Measurements from ENCODE around the gene RNLS. TPM values are rescaled to one million over a fixed set of nuclear protein-coding genes. Genes with fewer than 3 reads are reported as not detected.

Gene RNLS
- total RNA-seq, 1 donor from 2014 or later, result 7.0 TPM

DNA sequence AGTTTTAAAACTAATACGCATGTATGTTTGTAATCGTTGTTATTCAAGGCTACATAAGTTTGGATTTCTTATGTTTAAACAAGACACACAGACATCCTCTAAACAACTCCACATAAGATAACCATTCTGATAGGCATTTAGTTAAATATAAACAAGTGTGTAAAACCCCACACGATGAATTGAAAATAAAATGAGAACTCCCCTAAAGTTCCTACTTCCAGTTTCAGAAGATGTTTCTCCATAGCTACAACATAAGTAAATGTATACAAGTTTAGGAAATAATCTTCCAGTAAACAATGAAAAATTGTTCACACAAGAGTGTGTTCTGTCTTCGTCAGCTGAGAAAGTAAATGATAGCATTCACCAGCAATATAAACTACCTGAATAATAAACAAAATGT is 246.8 kb downstream of the RNLS start:
- H3K4me3 Mint-ChIP-seq, result no peak overlapping the region

DNA sequence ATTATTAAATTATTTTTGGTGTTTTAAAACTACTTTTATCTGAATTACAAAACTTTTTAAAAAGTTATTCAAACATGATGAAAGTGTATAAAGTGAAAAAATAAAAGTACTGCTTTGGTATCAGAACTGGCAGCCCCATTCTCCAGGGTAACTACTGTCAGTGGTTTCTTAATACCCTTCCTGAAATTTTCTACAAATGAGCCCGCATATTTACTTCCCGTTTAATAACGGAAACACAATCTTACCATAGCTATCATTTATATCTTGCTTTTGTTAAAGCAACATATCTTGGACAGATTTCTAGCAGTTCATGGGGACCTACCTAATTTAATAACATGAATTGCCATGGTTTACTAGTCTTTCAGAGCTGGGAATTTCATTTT is 249.9 kb downstream of the RNLS start:
- no peak for TF ChIP-seq CTCF (conservative IDR thresholded peaks at IDR 0.05)
- Mint-ChIP-seq H3K4me1 (ENCODE audit: unreplicated experiment) (peaks cover 4% of the 10 kb centered on the region), H3K27me3 (no peaks in the 10 kb centered on the region), H3K9me3 (peaks cover 5% of the 10 kb centered on the region), H3K27ac (no peak overlapping the region), H3K36me3 (no peaks in the 10 kb centered on the region), H3K4me3 (no peak overlapping the region)
- no peak for DNase-seq (ENCODE audit: extremely low spot score, unreplicated experiment)

More for the DNA sequence above, 246.8 kb downstream of the RNLS start:
- Mint-ChIP-seq H3K27me3 (no peaks in the 10 kb centered on the region), H3K27ac (no peak overlapping the region), H3K9me3 (peaks cover 5% of the 10 kb centered on the region), H3K36me3 (no peaks in the 10 kb centered on the region), H3K4me1 (ENCODE audit: unreplicated experiment) (peaks cover 3% of the 10 kb centered on the region)
- DNase-seq (ENCODE audit: extremely low spot score, unreplicated experiment), result no peak
- no peak for TF ChIP-seq CTCF (conservative IDR thresholded peaks at IDR 0.05)

DNA sequence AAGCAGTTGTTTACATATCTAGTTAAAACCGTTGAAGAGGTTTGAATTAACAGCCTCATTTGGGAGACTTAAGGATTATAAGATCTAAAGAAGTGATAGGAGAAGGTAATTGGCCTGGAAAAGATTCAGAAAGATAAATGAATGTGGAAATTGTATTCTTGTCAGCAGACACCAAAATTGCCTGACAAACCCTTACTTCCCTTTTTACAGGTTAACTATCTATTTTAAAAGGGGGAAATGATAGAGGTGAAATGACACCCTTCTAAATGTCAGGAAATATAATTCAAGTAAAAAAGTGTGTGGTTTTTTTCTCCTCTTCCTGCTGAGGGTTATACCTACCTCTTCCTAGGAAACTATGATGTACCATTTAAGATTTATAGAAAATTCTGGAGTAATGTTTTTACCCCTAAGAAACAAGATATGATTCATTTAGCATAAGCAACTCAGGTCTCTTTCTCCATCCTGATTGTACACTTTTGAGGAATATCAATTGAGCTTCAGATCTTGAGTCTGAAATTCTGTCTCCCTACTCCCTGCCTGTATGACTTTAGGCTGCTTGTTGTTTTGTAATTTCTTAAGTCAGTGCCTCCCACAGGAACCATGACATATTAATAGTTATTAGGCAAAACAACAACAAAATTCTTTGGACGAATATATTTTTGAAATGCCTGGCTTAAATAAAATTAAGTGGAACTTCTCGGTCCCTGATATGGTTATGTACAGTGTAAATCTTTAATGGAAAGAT is 250.4 kb downstream of the RNLS start:
- peaks cover 4% of the 10 kb centered on the region for H3K4me1 Mint-ChIP-seq (ENCODE audit: unreplicated experiment)
- H3K4me3 Mint-ChIP-seq, result no peak overlapping the region
- peaks cover 2% of the 10 kb centered on the region for H3K9me3 Mint-ChIP-seq

DNA sequence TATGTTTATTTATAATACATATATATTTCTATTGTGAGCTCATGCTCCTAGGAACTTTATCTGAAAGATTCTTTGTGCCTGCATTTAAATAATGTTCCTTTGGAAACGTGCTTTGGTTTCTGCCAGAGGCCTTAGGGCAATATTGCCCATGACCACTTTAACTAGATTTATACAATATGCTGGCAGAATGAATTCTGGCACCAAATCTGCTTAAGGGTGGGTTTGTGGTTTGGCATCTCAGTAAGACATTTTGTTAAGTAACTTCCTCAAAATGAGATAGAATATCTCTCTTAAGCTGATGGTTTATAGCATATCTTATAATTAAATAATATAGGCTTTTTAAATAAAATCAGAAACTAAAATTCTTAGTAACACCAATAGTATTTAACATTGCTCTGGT is 252.9 kb downstream of the RNLS start:
- Mint-ChIP-seq H3K4me3 (no peak overlapping the region), H3K4me1 (ENCODE audit: unreplicated experiment) (peaks cover 4% of the 10 kb centered on the region), H3K27me3 (no peaks in the 10 kb centered on the region), H3K9me3 (peaks cover 5% of the 10 kb centered on the region), H3K27ac (no peak overlapping the region), H3K36me3 (no peaks in the 10 kb centered on the region)
- TF ChIP-seq CTCF (conservative IDR thresholded peaks at IDR 0.05), result no peak
- no peak for DNase-seq (ENCODE audit: extremely low spot score, unreplicated experiment)

More for the DNA sequence above, 250.4 kb downstream of the RNLS start:
- no peak for DNase-seq (ENCODE audit: extremely low spot score, unreplicated experiment)
- Mint-ChIP-seq H3K27me3 (no peaks in the 10 kb centered on the region), H3K36me3 (no peaks in the 10 kb centered on the region), H3K27ac (no peak overlapping the region)
- no peak for TF ChIP-seq CTCF (conservative IDR thresholded peaks at IDR 0.05)

DNA sequence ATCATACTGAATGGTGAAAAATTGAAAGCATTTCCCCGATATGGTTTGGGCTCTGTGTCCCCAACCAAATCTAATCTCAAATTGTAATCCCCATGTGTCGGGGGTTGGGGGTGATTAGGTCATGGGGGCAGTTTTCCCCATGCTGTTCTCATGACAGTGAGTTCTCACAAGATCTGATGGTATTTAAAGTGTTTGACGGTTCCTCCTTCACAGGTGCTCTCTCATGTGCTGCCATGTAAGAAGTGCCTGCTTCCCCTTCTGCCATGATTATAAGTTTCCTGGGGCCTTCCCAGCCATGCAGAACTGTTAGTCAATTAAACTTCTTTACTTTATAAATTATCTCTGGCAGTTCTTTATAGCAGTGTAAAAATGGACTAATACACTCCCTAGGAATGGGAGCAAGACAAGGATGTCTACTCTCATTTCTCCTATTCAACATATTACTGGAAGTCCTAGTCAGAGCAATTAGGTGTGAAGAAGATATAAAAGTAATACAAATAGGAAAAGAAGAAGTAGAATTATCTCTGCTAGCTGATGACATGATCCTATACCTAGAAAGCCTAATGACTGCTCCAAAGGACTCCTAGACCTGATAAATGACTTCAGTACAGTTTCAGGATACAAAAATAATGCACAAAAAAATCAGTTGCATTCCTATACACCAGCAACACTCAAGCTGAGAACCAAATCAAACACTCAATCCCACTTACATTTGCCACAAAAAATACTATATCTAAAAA is 260.6 kb downstream of the RNLS start:
- Mint-ChIP-seq H3K9me3 (peaks cover 14% of the 10 kb centered on the region), H3K4me3 (no peak overlapping the region), H3K36me3 (peaks cover 3% of the 10 kb centered on the region), H3K27me3 (no peaks in the 10 kb centered on the region), H3K27ac (no peak overlapping the region), H3K4me1 (ENCODE audit: unreplicated experiment) (no peaks in the 10 kb centered on the region)
- TF ChIP-seq CTCF (conservative IDR thresholded peaks at IDR 0.05), result no peak
- DNase-seq (ENCODE audit: extremely low spot score, unreplicated experiment), result no peak

Measured in type B pancreatic cell (in vitro differentiated cells).